Measurements from ENCODE around the gene GPSM1. TPM values are rescaled to one million over a fixed set of nuclear protein-coding genes. Genes with fewer than 3 reads are reported as not detected.

The GPSM1 gene
- total RNA-seq, 1 experiment from 2014 or later = 26.9 TPM

DNA sequence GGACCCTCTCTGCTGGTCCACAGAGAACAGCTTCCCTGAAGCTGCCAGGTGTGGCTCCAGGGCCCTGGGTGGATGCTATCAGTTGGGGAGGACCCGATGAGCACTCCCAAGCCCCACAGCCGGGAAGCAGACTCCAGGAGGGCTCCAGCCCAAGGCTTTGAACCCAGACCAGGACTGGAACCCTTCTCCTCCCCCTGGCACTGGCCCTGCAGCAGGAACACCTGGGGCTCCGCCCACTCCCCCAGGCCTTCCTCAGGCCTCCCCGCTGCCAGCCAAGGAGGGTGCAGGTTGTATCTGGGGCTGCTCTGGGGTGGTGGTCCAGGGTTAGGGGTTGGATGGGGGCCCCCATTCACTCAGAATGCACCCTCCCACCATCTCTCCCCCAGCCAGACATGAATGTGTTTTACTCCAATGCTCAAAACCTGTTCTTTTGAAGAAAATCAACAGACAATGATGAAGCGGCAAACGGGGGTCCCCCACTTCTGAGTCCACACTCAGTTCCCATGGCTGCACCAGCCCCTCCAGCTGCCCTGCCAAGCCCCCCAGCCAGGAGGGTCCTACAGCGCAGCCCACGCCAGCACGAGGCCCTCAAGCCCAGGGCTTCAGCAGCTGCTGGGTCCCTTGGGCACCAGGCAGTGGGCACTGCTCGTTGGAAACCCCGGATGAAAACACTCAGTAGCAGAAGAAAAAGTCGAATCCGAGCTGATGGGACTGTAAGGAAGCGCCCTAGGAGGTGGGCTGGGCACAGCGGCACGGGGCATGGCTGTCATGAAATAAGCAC, 46.6 kb upstream of the GPSM1 start:
- Histone ChIP-seq H4K20me1 (ENCODE audit: low read length) (no peaks in the 10 kb centered on the region), H3K27ac (ENCODE audit: low read length) (no peak overlapping the region), H2AFZ (ENCODE audit: low read length) (no peak overlapping the region), H3K9ac (ENCODE audit: low read length) (no peak overlapping the region), H3K4me3 (ENCODE audit: low read length) (no peak overlapping the region), H3K4me2 (ENCODE audit: low read length) (no peak overlapping the region), H3K9me3 (ENCODE audit: low read length) (no peaks in the 10 kb centered on the region), H3F3A (ENCODE audit: low read length, unreplicated experiment) (no peaks in the 10 kb centered on the region), H3K4me1 (ENCODE audit: insufficient read depth, low read length) (peaks cover 5% of the 10 kb centered on the region; the same call in 1 of the 2 replicates), H3K27me3 (ENCODE audit: low read length) (no peaks in the 10 kb centered on the region), H3K9me2 (replicated peaks; ENCODE audit: low read length) (no peaks in the 10 kb centered on the region), H3K36me3 (ENCODE audit: low read depth, low read length) (no peaks in the 10 kb centered on the region), H3K79me2 (ENCODE audit: low read length) (no peaks in the 10 kb centered on the region)
- no TSS peak for BruUV-seq (replicated peaks)
- DNase-seq = no peak
- intact Hi-C loops (cut with micrococcal nuclease) = loop anchor here (5.0 kb wide), 1 partner anchor 143 kb away; no protein-coding TSS in a partner anchor
- no peak for ATAC-seq
- CTCF ChIA-PET = no interaction called here
- TF ChIP-seq EZH2 (IDR thresholded peaks at IDR 0.05; ENCODE audit: low read length, unreplicated experiment) (no peak), EZH2phosphoT487 (IDR thresholded peaks at IDR 0.05; ENCODE audit: borderline replicate concordance, low read length) (no peak)
- TF ChIP-seq, protein P1, sequence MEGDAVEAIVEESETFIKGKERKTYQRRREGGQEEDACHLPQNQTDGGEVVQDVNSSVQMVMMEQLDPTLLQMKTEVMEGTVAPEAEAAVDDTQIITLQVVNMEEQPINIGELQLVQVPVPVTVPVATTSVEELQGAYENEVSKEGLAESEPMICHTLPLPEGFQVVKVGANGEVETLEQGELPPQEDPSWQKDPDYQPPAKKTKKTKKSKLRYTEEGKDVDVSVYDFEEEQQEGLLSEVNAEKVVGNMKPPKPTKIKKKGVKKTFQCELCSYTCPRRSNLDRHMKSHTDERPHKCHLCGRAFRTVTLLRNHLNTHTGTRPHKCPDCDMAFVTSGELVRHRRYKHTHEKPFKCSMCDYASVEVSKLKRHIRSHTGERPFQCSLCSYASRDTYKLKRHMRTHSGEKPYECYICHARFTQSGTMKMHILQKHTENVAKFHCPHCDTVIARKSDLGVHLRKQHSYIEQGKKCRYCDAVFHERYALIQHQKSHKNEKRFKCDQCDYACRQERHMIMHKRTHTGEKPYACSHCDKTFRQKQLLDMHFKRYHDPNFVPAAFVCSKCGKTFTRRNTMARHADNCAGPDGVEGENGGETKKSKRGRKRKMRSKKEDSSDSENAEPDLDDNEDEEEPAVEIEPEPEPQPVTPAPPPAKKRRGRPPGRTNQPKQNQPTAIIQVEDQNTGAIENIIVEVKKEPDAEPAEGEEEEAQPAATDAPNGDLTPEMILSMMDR (conservative IDR thresholded peaks at IDR 0.05; ENCODE audit: low read depth, low read length) = no peak
- POLR2A ChIA-PET (ENCODE audit: unreplicated experiment) = no interaction called here

DNA sequence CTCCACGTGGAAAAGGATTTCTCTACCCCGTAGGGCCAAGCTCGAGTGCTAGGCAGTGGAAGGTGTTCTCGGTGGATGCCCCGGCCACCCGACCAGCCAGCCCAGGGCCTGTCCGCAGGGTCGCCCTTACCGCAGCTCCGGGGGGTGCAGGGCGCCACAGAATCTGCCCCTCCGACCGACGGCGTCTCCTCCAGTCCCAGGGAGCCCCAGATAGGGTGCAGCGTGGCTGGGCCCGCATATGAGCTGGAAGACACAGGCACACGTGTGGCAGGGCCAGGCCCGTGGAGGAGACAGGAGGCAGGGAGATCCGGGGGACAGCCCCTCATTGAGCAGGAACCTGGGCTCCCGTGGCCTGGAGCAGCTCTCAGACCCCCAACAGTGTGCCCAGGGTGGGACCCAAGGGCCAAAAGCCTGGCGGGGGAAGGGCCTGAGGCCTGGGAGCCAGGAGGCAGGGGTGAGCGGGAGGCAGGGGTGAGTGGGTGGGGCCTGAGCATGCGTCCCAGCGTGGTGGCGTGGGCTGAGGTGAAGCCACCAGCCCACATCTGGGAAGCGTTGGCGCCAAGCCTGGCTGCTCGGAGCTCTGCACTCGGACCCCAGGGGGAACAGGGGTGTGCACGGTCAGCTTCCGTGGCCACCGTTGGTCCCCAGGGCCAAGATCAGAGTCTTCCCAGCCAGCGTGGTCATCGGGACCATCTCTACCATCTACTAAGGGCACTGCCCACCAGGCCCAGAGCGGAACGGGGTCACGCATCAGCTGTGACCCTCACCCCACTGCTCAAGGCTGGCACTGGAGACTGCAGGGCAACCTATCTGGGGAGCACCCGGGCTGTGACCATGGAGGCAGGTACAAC, 45.7 kb upstream of the GPSM1 start:
- H3K79me2 ChIP-seq (ENCODE audit: low read length) = no peaks in the 10 kb centered on the region
- ATAC-seq (no peak), DNase-seq (no peak)
- H3K27me3 ChIP-seq (ENCODE audit: low read length) = no peaks in the 10 kb centered on the region
- no peak overlapping the region for H3K4me3 ChIP-seq (ENCODE audit: low read length)
- TF ChIP-seq EZH2 (IDR thresholded peaks at IDR 0.05; ENCODE audit: low read length, unreplicated experiment) (no peak), EZH2phosphoT487 (IDR thresholded peaks at IDR 0.05; ENCODE audit: borderline replicate concordance, low read length) (no peak)
- TF ChIP-seq, protein P1 (conservative IDR thresholded peaks at IDR 0.05; ENCODE audit: low read depth, low read length) = no peak
- ChIA-PET POLR2A (ENCODE audit: unreplicated experiment) (no interaction called here), CTCF (no interaction called here)
- H3K27ac ChIP-seq (ENCODE audit: low read length) = no peak overlapping the region
- H3K36me3 ChIP-seq (ENCODE audit: low read depth, low read length) = no peaks in the 10 kb centered on the region
- no peak overlapping the region for H3K4me2 ChIP-seq (ENCODE audit: low read length)
- H3K9ac ChIP-seq (ENCODE audit: low read length) = no peak overlapping the region
- peaks cover 5% of the 10 kb centered on the region; the same call in 1 of the 2 replicates for H3K4me1 ChIP-seq (ENCODE audit: insufficient read depth, low read length)
- no peaks in the 10 kb centered on the region for H3F3A ChIP-seq (ENCODE audit: low read length, unreplicated experiment)
- H3K9me2 ChIP-seq (replicated peaks; ENCODE audit: low read length) = no peaks in the 10 kb centered on the region
- H3K9me3 ChIP-seq (ENCODE audit: low read length) = no peaks in the 10 kb centered on the region
- intact Hi-C loops (cut with micrococcal nuclease) = loop anchor here (5.0 kb wide), 1 partner anchor 144 kb away; no protein-coding TSS in a partner anchor
- H4K20me1 ChIP-seq (ENCODE audit: low read length) = no peaks in the 10 kb centered on the region
- no peak overlapping the region for H2AFZ ChIP-seq (ENCODE audit: low read length)
- no TSS peak for BruUV-seq (replicated peaks)

Data from PC-3 (cell line).